HepG2 (cell line): ENCODE measurements around the gene KLHDC8B. TPM values are rescaled to one million over a fixed set of nuclear protein-coding genes. Genes with fewer than 3 reads are reported as not detected.

Experiments
- CHD2 ChIP-seq: IDR thresholded peaks from 2 replicates; pipeline ENCODE4 v1.6.1; 2011; ENCODE audit warnings: low read depth, low read length, improper control_type of control experiment
- CHD4 ChIP-seq: fragments of 200-600 bp; sonication (generic); IDR thresholded peaks from 2 replicates; pipeline ENCODE4 v1.7.0; 2017; ENCODE audit warnings: mild to moderate bottlenecking, low read length, borderline replicate concordance
- EP300 ChIP-seq, 3 experiments: sonication (generic) in 1 of 3; formaldehyde crosslinking in 1 of 3; IDR thresholded peaks; 2 replicates each; pipeline versions ENCODE4 v1.5.1 to v1.6.1; 2011 to 2020; ENCODE audit warnings: low read depth in 2 of 3, low read length in 2 of 3, borderline replicate concordance in 1 of 3, improper control_type of control experiment in 1 of 3, mild to moderate bottlenecking in 1 of 3, missing genetic modification reagents in 1 of 3, moderate library complexity in 1 of 3
- FOXP1 ChIP-seq, 2 experiments: fragments of 450-650 bp in 1 of 2; IDR thresholded peaks; 2 replicates each; pipeline ENCODE4 v1.6.1; 2017 to 2018; ENCODE audit warnings: antibody characterized with exemption in 1 of 2
- GATAD2A ChIP-seq: IDR thresholded peaks from 2 replicates; pipeline ENCODE4 v1.6.1; 2016
- GPN1 ChIP-seq: sonication (generic); formaldehyde crosslinking; IDR thresholded peaks from 2 replicates; pipeline ENCODE4 v1.5.1; 2020; ENCODE audit warnings: missing genetic modification reagents, borderline replicate concordance
- LBX2 ChIP-seq: sonication (generic); formaldehyde crosslinking; IDR thresholded peaks from 2 replicates; pipeline ENCODE4 v1.5.0; 2020; ENCODE audit warnings: missing genetic modification reagents, mild to moderate bottlenecking, borderline replicate concordance
- MAFK ChIP-seq, 2 experiments: IDR thresholded peaks in 1 of 2; conservative IDR thresholded peaks in 1 of 2; 2 replicates each; pipeline ENCODE4 v1.6.1; 2011; ENCODE audit warnings: improper control_type of control experiment in 2 of 2, low read length in 2 of 2
- NBN ChIP-seq: fragments of 450-650 bp; conservative IDR thresholded peaks from 2 replicates; pipeline ENCODE4 v1.6.1; 2017
- NFKBIZ ChIP-seq: IDR thresholded peaks from 2 replicates; pipeline ENCODE4 v1.6.1; 2018; ENCODE audit warnings: missing genetic modification reagents, missing compliant biosample characterization
- RARA ChIP-seq: IDR thresholded peaks from 2 replicates; pipeline ENCODE4 v1.6.1; 2016; ENCODE audit warnings: missing genetic modification reagents, missing compliant biosample characterization
- RBM22 ChIP-seq: fragments of 200-400 bp; formaldehyde crosslinking; optimal IDR thresholded peaks from 2 replicates; pipeline ENCODE3; 2017; ENCODE audit warnings: mild to moderate bottlenecking, low read length, moderate library complexity
- SATB2 ChIP-seq: sonication (generic); formaldehyde crosslinking; IDR thresholded peaks from 2 replicates; pipeline ENCODE4 v1.5.0; 2020; ENCODE audit warnings: missing genetic modification reagents
- SRF ChIP-seq: IDR thresholded peaks from 2 replicates; pipeline ENCODE4 v1.6.1; 2011; ENCODE audit warnings: mild to moderate bottlenecking, low read depth, low read length, moderate library complexity
- TEAD3 ChIP-seq: optimal IDR thresholded peaks from 2 replicates; pipeline ENCODE3; 2016; ENCODE audit warnings: borderline replicate concordance
- YY1 ChIP-seq: IDR thresholded peaks from 2 replicates; pipeline ENCODE4 v1.6.1; 2011; ENCODE audit warnings: low read length, low read depth, moderate library complexity, mild to moderate bottlenecking; ENCODE audit not compliant: insufficient read depth, insufficient replicate concordance
- ZBTB10 ChIP-seq: sonication (generic); formaldehyde crosslinking; IDR thresholded peaks from 2 replicates; pipeline ENCODE4 v1.4.0; 2020; ENCODE audit warnings: missing genetic modification reagents, borderline replicate concordance
- ZNF281 ChIP-seq: sonication (generic); formaldehyde crosslinking; IDR thresholded peaks from 2 replicates; pipeline ENCODE4 v1.4.0; 2020; ENCODE audit warnings: missing genetic modification reagents, borderline replicate concordance
- ZNF367 ChIP-seq: sonication (generic); formaldehyde crosslinking; IDR thresholded peaks from 2 replicates; pipeline ENCODE4 v1.4.0; 2020; ENCODE audit warnings: missing genetic modification reagents, borderline replicate concordance
- ZNF44 ChIP-seq: sonication (generic); formaldehyde crosslinking; IDR thresholded peaks from 2 replicates; pipeline ENCODE4 v1.5.1; 2020; ENCODE audit warnings: mild to moderate bottlenecking, missing genetic modification reagents
- ZNF549 ChIP-seq: sonication (generic); formaldehyde crosslinking; IDR thresholded peaks from 2 replicates; pipeline ENCODE4 v1.5.0; 2020; ENCODE audit warnings: missing genetic modification reagents
- ZNF724P ChIP-seq: sonication (generic); formaldehyde crosslinking; IDR thresholded peaks from 2 replicates; pipeline ENCODE4 v1.8.0; 2022; ENCODE audit warnings: missing genetic modification reagents, borderline replicate concordance
- ZSCAN20 ChIP-seq: sonication (generic); formaldehyde crosslinking; IDR thresholded peaks from 2 replicates; pipeline ENCODE4 v1.4.0; 2020; ENCODE audit warnings: missing genetic modification reagents, mild to moderate bottlenecking, borderline replicate concordance
- polyA plus RNA-seq, 8 experiments: library from polyadenylated mRNA; depleted of rRNA in 3 of 8; stranded (reverse) in 7 of 8; unstranded in 1 of 8; fragments of >200 nt; fragmentation: Illumina TruSeq in 4 of 8; extraction: Trizol in 4 of 8; gene quantifications; 2 replicates each; pipeline versions ENCODE4 v1.2.1 to v1.2.3, GENCODE V29; 2011 to 2016; ENCODE audit warnings: low read depth in 4 of 8, missing spikeins in 1 of 8, mixed read lengths in 1 of 8; ENCODE audit not compliant: insufficient read depth in 1 of 8
- total RNA-seq, 5 experiments: library from RNA; depleted of rRNA; stranded (reverse); fragments of >200 nt; fragmentation: Illumina TruSeq; extraction: Trizol; gene quantifications; 2 replicates each; pipeline ENCODE4 v1.2.3, GENCODE V29; 2016; ENCODE audit warnings: low read depth in 1 of 5

KLHDC8B gene
- total and polyA plus RNA-seq, 2 of the 13 experiments (the other 11 are each of a cell fraction or from before 2014, with no cell fraction given): 17.2 to 17.8 TPM

- TF ChIP-seq ZNF281 (CRISPR knock-in tag) (no peak), NFKBIZ (no peak), MAFK (conservative IDR thresholded peaks at IDR 0.05 in 1 of 2, IDR thresholded peaks at IDR 0.05 in 1 of 2; ENCODE audit: low read length in 2 of 2) (no peak), ZNF724P (CRISPR knock-in tag) (no peak), CHD4 (no peak), ZNF44 (CRISPR knock-in tag) (no peak), ZBTB10 (CRISPR knock-in tag) (no peak), EP300 (IDR thresholded peaks at IDR 0.05; ENCODE audit: low read depth in 2 of 2, low read length in 2 of 2) (no peak), EP300 (CRISPR knock-in tag; IDR thresholded peaks at IDR 0.05; ENCODE audit: borderline replicate concordance) (no peak), LBX2 (CRISPR knock-in tag) (no peak), ZNF549 (CRISPR knock-in tag) (no peak), GPN1 (CRISPR knock-in tag) (no peak), ZSCAN20 (no peak), ZNF367 (CRISPR knock-in tag) (no peak), TEAD3 (CRISPR knock-in tag) (no peak), SATB2 (CRISPR knock-in tag) (no peak), GATAD2A (CRISPR knock-in tag) (no peak), SRF (no peak), NBN (no peak), CHD2 (no peak), RBM22 (peak; percentile 85), YY1 (peak; percentile 9), FOXP1 (IDR thresholded peaks at IDR 0.05) (no peak), FOXP1 (CRISPR knock-in tag; IDR thresholded peaks at IDR 0.05) (no peak), RARA (peak; percentile 50; the same call in 1 of the 2 replicates)
Measured at GRCh38 chr3:49162751-49163419, 8.5 kb upstream of the KLHDC8B start (continued).
